Trophoblast cell (in vitro differentiated cells and primary cell): ENCODE measurements around the gene RBM18.

Experiments used
- DNase-seq, 2 donors: peaks; one replicate each; pipeline ENCODE4 v3.0.0-alpha.2; 2016
- H2AFZ ChIP-seq: 2 replicates; pipeline ENCODE4 v1.6.1; 2013; ENCODE audit warnings: low read length, moderate library complexity, mild to moderate bottlenecking; ENCODE audit not compliant: insufficient read depth, poor library complexity
- H2AK5ac ChIP-seq: 2 replicates; pipeline ENCODE4 v1.6.1; 2013; ENCODE audit warnings: mild to moderate bottlenecking, low read length
- H2BK120ac ChIP-seq: 2 replicates; pipeline ENCODE4 v1.6.1; 2013; ENCODE audit warnings: low read length, mild to moderate bottlenecking, moderate library complexity; ENCODE audit not compliant: insufficient read depth, poor library complexity
- H2BK12ac ChIP-seq: 2 replicates; pipeline ENCODE4 v1.6.1; 2013; ENCODE audit warnings: mild to moderate bottlenecking, low read length, moderate library complexity
- H2BK5ac ChIP-seq: 2 replicates; pipeline ENCODE4 v1.6.1; 2013; ENCODE audit warnings: low read length, low read depth, moderate library complexity, mild to moderate bottlenecking; ENCODE audit not compliant: poor library complexity
- H3K14ac ChIP-seq: 2 replicates; pipeline ENCODE4 v1.6.1; 2013; ENCODE audit warnings: mild to moderate bottlenecking, low read length
- H3K18ac ChIP-seq: 2 replicates; pipeline ENCODE4 v1.6.1; 2013; ENCODE audit warnings: mild to moderate bottlenecking, low read length
- H3K23ac ChIP-seq: 2 replicates; pipeline ENCODE4 v1.6.1; 2013; ENCODE audit warnings: low read length
- H3K27ac ChIP-seq: 2 replicates; pipeline ENCODE4 v1.5.1; 2013; ENCODE audit warnings: low read depth, mild to moderate bottlenecking, inconsistent platforms, low read length, moderate library complexity
- H3K27me3 ChIP-seq: 2 replicates; pipeline ENCODE4 v1.6.1; 2013; ENCODE audit warnings: inconsistent platforms, mild to moderate bottlenecking, low read length, moderate library complexity; ENCODE audit not compliant: insufficient read depth
- H3K36me3 ChIP-seq, 2 experiments: 1 replicate in 1 of 2; 2 replicates in 1 of 2; pipeline ENCODE4 v1.6.1; 2013; ENCODE audit warnings: low read length in 2 of 2, mild to moderate bottlenecking in 2 of 2, moderate library complexity in 1 of 2; ENCODE audit not compliant: insufficient read depth in 2 of 2, control insufficient read depth in 1 of 2
- H3K4ac ChIP-seq: 2 replicates; pipeline ENCODE4 v1.6.1; 2013; ENCODE audit warnings: low read depth, mild to moderate bottlenecking, low read length, moderate library complexity
- H3K4me1 ChIP-seq, 2 experiments: 1 replicate in 1 of 2; 2 replicates in 1 of 2; pipeline ENCODE4 v1.6.1; 2013; ENCODE audit warnings: low read length in 2 of 2, mild to moderate bottlenecking in 2 of 2, moderate library complexity in 1 of 2; ENCODE audit not compliant: insufficient read depth in 2 of 2, control insufficient read depth in 1 of 2
- H3K4me2 ChIP-seq: 2 replicates; pipeline ENCODE4 v1.6.1; 2013; ENCODE audit warnings: inconsistent platforms, mild to moderate bottlenecking, low read length, moderate library complexity
- H3K4me3 ChIP-seq: 2 replicates; pipeline ENCODE4 v1.5.1; 2013; ENCODE audit warnings: mild to moderate bottlenecking, low read depth, low read length, inconsistent platforms
- H3K79me1 ChIP-seq: one replicate; pipeline ENCODE4 v1.6.1; 2013; ENCODE audit warnings: low read length
- H3K79me2 ChIP-seq: 2 replicates; pipeline ENCODE4 v1.6.1; 2013; ENCODE audit warnings: low read length, mild to moderate bottlenecking; ENCODE audit not compliant: control insufficient read depth, insufficient read depth, poor library complexity
- H3K9ac ChIP-seq: 2 replicates; pipeline ENCODE4 v1.6.1; 2013; ENCODE audit warnings: mild to moderate bottlenecking, low read length
- H3K9me3 ChIP-seq: 2 replicates; pipeline ENCODE4 v1.6.1; 2013; ENCODE audit warnings: low read depth, mild to moderate bottlenecking, control low read depth, inconsistent platforms, low read length; ENCODE audit not compliant: insufficient read depth
- H4K12ac ChIP-seq: 2 replicates; pipeline ENCODE4 v1.6.1; 2013; ENCODE audit warnings: low read depth, mild to moderate bottlenecking, low read length, moderate library complexity
- H4K8ac ChIP-seq: 2 replicates; pipeline ENCODE4 v1.6.1; 2013; ENCODE audit warnings: low read depth, mild to moderate bottlenecking, low read length, moderate library complexity
- H4K91ac ChIP-seq: one replicate; pipeline ENCODE4 v1.6.1; 2013; ENCODE audit warnings: low read depth, mild to moderate bottlenecking, low read length, moderate library complexity
- WGBS: extraction: QIAGEN DNeasy Blood & Tissue Kit; methylation state at CpG from one replicate; pipeline ENCODE4 v1.1.7; 2013; ENCODE audit warnings: missing lambda C conversion rate; ENCODE audit not compliant: insufficient read length, insufficient coverage; ENCODE audit errors: extremely low coverage; 5-methylcytosine and 5-hydroxymethylcytosine counted together

Gene RBM18

DNA sequence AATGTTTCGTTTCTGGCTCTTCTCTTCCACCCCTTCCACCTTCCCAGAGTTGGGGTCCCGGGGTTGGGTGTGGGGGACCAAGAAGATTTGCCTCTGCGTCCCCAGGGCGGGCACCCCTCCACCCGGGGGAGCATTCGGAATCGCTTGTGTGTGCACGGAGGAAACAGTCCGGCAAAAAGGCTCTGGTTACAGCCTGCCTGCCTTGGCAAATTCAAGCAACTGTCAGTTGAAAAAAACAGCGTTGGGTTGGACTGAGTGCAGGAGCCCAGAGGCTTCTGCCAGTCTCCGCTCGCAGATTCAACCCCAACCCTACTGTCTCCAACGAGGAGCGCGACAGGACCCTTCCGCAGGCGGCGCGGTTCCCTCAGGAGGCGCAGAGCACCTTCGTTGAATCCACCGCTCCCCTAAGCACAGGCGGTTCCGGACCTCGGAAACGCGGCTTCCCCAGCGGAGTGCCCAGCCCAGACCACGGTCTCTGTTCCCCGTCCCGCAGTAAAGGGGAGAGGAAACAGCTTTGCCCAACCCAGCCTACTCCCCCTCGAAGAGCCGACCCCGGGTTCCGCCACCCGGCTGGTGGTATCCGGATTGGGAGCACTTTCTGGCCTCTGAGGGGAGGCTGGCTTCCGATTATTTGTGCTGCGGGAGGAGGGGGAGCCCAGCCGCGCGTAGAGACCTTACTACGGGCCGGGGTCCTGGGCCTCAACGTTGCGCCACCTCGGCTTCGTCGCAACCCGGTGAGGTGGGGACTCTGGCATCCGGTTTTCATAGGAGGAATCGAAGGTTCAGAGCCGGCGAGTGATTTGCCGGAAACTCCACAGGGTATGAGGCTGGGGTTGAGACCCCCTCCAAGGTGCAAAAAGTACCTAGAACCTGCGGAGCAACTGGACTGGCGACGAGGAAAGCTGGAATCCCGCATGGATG is 45.4 kb downstream of the RBM18 start:
- peaks cover 89% of the 10 kb centered on the region for H3K27me3 ChIP-seq
- H2BK12ac ChIP-seq: no peak overlapping the region
- no peaks in the 10 kb centered on the region for H3K79me2 ChIP-seq
- H3K4me2 ChIP-seq: peak overlapping the region; percentile 41
- no peak overlapping the region for H2AFZ ChIP-seq
- DNase-seq: no peak
- no peak overlapping the region for H3K4ac ChIP-seq
- H3K36me3 ChIP-seq: no peaks in the 10 kb centered on the region
- peaks cover 2 to 6% of the 10 kb centered on the region in 2 experiments for H3K4me1 ChIP-seq
- peaks cover 9% of the 10 kb centered on the region for H3K9me3 ChIP-seq
- no peak overlapping the region for H3K9ac ChIP-seq
- no peak overlapping the region for H2BK5ac ChIP-seq
- no peak overlapping the region for H3K27ac ChIP-seq
- H2BK120ac ChIP-seq: no peak overlapping the region
- no peak overlapping the region for H3K14ac ChIP-seq
- H4K12ac ChIP-seq: peak overlapping the region; percentile 39
- no peak overlapping the region for H4K91ac ChIP-seq
- WGBS: no CpG with 5 or more reads among the region's 59 CpGs
- H3K23ac ChIP-seq: no peak overlapping the region
- H3K79me1 ChIP-seq: no peaks in the 10 kb centered on the region
- no peak overlapping the region for H3K18ac ChIP-seq
- no peak overlapping the region for H2AK5ac ChIP-seq
- no peak overlapping the region for H4K8ac ChIP-seq
- H3K4me3 ChIP-seq: no peak overlapping the region

DNA sequence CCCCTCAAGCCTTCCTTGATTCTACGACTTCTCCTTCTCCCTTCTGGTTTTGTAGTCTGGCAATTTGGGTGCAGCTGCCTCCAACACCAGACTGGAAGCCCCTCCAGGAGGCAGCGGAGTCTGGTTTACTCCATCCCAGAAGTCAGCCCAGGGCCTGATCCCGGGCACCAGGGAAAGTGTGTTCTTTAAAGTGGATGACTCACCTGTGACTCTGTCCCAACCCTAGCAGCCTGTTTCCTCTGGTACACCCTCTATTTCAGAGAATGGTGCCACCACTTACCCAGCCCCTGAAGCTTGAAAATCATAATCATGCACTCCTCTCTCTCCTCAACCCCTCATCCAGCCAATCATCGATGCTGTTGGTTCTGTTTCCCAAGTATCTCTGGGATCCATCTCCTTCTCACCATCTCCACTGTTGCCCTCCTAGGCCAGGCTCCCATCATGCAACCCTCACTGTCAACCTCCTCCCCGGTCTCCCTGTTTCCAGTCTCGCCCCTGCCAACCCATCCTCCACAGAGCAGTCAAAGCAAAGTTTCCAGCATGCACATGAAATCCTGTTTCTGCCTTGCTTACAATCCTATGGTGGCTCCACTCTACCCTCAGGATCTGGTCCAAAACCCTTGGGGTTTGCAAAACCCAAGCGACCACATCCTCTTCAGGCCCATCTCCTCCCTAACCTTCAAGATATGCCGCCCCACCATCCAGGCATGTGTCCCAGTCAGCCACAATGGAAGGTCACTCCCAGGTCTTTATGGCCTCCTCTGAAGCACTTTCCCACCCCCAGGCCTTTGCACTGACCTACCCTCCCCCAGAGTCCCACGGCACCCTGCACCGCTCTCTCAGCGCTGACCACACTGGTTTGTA is 46.3 kb downstream of the RBM18 start:
- no peak overlapping the region for H3K18ac ChIP-seq
- H2BK120ac ChIP-seq: no peak overlapping the region
- H2BK12ac ChIP-seq: no peak overlapping the region
- H3K14ac ChIP-seq: no peak overlapping the region
- no peak overlapping the region for H2AFZ ChIP-seq
- no peaks in the 10 kb centered on the region for H3K36me3 ChIP-seq
- peaks cover 12% of the 10 kb centered on the region for H3K9me3 ChIP-seq
- H3K23ac ChIP-seq: peak overlapping the region; percentile 6
- H2AK5ac ChIP-seq: no peak overlapping the region
- no peaks in the 10 kb centered on the region for H3K79me2 ChIP-seq
- WGBS: no CpG with 5 or more reads among the region's 11 CpGs
- no peak overlapping the region for H3K4me2 ChIP-seq
- H3K27ac ChIP-seq: no peak overlapping the region
- H3K27me3 ChIP-seq: peaks cover 88% of the 10 kb centered on the region
- no peak overlapping the region for H3K4me3 ChIP-seq
- DNase-seq: no peak
- no peak overlapping the region for H2BK5ac ChIP-seq
- H3K9ac ChIP-seq: no peak overlapping the region
- H4K91ac ChIP-seq: no peak overlapping the region
- no peak overlapping the region for H4K12ac ChIP-seq
- H4K8ac ChIP-seq: no peak overlapping the region
- no peaks in the 10 kb centered on the region for H3K79me1 ChIP-seq
- H3K4ac ChIP-seq: no peak overlapping the region
- H3K4me1 ChIP-seq: peaks cover 6 to 10% of the 10 kb centered on the region in 2 experiments

DNA sequence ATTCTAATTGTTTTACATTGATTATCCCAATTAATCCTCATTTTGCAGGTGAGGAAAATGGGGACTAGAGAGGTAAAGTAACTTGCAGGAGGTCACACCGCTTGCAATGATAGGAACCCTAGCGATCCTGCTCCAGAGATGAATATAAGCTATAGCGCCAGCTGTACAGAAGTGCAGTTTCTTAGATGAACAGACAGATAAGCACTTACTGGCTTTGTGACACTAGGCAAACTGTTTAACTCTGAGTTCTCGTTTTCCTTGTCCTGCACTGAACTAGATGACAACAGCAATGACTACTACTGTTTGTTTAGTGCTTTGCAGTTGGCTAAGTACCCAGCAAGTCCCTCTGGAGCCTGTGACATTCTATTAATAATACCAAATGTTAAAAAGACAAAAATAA is 47.0 kb downstream of the RBM18 start:
- Histone ChIP-seq H4K12ac (no peak overlapping the region), H3K27ac (no peak overlapping the region), H3K18ac (no peak overlapping the region), H2BK5ac (no peak overlapping the region), H2BK120ac (no peak overlapping the region), H3K4me1 (peaks cover 6 to 10% of the 10 kb centered on the region in 2 experiments), H3K14ac (no peak overlapping the region), H3K36me3 (no peaks in the 10 kb centered on the region), H3K9ac (no peak overlapping the region), H3K9me3 (peaks cover 17% of the 10 kb centered on the region), H3K4me3 (no peak overlapping the region), H3K79me1 (no peaks in the 10 kb centered on the region), H3K4me2 (no peak overlapping the region), H2AFZ (no peak overlapping the region), H4K8ac (no peak overlapping the region), H3K27me3 (peaks cover 88% of the 10 kb centered on the region), H2BK12ac (no peak overlapping the region), H3K4ac (no peak overlapping the region), H3K79me2 (no peaks in the 10 kb centered on the region), H4K91ac (no peak overlapping the region), H3K23ac (no peak overlapping the region), H2AK5ac (no peak overlapping the region)
- no peak for DNase-seq
- no CpG with 5 or more reads among the region's 4 CpGs for WGBS

DNA sequence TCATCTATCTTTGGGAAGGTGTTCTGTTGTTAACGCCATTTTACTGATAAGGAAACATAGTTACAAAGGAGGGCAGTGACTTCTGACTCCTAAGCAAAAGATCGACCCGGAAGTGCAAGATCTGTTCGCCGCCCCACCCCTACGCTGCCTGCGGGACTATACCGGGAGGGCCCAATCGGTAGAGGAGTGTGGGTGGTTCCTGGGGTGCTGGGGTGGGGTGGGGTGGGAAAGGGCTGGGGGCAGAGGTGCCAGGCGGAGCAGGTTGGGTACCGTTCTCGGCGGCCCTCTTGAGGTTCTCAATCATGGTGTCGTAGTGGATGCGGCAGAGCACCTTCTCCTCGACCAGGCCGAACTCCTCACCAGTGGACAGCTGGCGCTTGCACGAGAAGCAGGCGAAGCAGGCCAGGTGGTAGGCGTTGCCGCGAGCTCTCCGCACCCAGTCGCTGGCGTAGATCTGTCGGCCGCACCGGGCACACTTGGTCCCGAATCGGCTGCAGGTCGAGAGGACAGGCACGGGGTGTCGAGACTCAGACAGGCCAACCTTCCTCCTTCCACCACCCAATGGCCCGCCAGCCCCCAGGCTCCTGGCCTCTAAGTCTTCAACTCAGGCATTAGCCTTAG is 47.7 kb downstream of the RBM18 start:
- Histone ChIP-seq H3K27me3 (peaks cover 89% of the 10 kb centered on the region), H3K27ac (no peak overlapping the region), H2AFZ (no peak overlapping the region), H3K4me2 (no peak overlapping the region), H3K4me3 (no peak overlapping the region), H3K4me1 (peaks cover 6 to 10% of the 10 kb centered on the region in 2 experiments), H3K79me2 (no peaks in the 10 kb centered on the region), H3K18ac (no peak overlapping the region), H3K79me1 (no peaks in the 10 kb centered on the region), H3K4ac (no peak overlapping the region), H3K23ac (no peak overlapping the region), H3K36me3 (no peaks in the 10 kb centered on the region), H2BK120ac (no peak overlapping the region), H4K8ac (no peak overlapping the region), H4K12ac (no peak overlapping the region), H4K91ac (no peak overlapping the region), H2BK12ac (no peak overlapping the region), H3K14ac (no peak overlapping the region), H3K9me3 (peaks cover 18% of the 10 kb centered on the region), H3K9ac (no peak overlapping the region), H2BK5ac (no peak overlapping the region), H2AK5ac (no peak overlapping the region)
- DNase-seq: no peak
- no CpG with 5 or more reads among the region's 35 CpGs for WGBS
